Measurements from ENCODE around the gene MED12L.
"Not testable (repeated sequence)": the region's sequence is repeated elsewhere in the genome, so short reads cannot be mapped to it uniquely, and the experiment has no call there.

MED12L gene, protein sequence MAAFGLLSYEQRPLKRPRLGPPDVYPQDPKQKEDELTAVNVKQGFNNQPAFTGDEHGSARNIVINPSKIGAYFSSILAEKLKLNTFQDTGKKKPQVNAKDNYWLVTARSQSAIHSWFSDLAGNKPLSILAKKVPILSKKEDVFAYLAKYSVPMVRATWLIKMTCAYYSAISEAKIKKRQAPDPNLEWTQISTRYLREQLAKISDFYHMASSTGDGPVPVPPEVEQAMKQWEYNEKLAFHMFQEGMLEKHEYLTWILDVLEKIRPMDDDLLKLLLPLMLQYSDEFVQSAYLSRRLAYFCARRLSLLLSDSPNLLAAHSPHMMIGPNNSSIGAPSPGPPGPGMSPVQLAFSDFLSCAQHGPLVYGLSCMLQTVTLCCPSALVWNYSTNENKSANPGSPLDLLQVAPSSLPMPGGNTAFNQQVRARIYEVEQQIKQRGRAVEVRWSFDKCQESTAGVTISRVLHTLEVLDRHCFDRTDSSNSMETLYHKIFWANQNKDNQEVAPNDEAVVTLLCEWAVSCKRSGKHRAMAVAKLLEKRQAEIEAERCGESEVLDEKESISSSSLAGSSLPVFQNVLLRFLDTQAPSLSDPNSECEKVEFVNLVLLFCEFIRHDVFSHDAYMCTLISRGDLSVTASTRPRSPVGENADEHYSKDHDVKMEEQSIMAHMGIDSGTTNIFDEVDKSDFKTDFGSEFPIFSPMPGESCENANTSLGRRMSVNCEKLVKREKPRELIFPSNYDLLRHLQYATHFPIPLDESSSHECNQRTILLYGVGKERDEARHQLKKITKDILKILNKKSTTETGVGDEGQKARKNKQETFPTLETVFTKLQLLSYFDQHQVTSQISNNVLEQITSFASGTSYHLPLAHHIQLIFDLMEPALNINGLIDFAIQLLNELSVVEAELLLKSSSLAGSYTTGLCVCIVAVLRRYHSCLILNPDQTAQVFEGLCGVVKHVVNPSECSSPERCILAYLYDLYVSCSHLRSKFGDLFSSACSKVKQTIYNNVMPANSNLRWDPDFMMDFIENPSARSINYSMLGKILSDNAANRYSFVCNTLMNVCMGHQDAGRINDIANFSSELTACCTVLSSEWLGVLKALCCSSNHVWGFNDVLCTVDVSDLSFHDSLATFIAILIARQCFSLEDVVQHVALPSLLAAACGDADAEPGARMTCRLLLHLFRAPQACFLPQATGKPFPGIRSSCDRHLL (N-terminal part only)

DNA sequence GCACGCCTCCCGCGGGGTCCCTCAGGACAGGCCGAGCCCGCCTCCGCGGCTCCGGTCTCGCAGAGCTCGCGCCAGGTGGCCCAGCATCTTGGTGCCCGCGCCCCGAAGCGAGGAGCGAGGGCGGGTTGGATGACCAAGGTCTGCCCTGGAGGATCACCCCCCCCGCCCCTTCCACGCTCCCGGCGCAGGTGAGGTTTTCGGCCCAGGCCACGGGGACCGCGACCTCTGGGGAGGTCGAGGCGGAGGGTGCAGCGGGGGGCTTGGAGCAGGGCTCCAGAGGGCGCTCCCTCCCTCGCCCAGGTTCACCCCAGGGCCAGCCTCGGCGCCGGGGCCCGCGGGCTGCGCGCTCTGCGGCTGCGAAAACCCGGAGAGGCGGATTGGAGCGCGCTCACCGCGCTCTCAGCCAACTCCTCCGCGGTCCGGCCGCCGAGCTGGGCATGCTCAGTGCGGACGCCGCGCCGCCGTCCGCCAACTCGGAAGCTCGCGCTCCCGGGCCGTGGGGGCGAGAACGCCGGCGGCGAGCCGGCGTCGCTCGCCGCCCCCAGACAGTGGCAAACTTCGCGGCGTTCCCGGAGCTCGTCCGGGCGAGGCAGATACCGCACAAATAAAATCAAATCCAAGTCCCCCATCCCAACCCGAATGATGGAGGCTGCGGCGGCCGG lies at the start of gene MED12L:
Gene MED12L, plus strand, starts transcription at position 438 of the 662 bp plus-strand sequence. CDS start 1,263 bp downstream, outside the sequence.
- Histone ChIP-seq H3K9ac (ENCODE audit: low read length) (peak within 1 kb of the TSS; percentile 55), H3K4me3 (ENCODE audit: low read length) (peak within 1 kb of the TSS; percentile 31), H3K27me3 (ENCODE audit: control insufficient read depth, insufficient read depth, low read length) (peaks cover 34% of the 10 kb centered on the region), H3K4me1 (ENCODE audit: control insufficient read depth, insufficient read depth, low read length) (peaks cover 5% of the 10 kb centered on the region), H3K36me3 (ENCODE audit: control insufficient read depth, insufficient read depth, low read length) (no peaks in the 10 kb centered on the region), H3K9me3 (ENCODE audit: control insufficient read depth, low read length) (no peaks in the 10 kb centered on the region)

DNA sequence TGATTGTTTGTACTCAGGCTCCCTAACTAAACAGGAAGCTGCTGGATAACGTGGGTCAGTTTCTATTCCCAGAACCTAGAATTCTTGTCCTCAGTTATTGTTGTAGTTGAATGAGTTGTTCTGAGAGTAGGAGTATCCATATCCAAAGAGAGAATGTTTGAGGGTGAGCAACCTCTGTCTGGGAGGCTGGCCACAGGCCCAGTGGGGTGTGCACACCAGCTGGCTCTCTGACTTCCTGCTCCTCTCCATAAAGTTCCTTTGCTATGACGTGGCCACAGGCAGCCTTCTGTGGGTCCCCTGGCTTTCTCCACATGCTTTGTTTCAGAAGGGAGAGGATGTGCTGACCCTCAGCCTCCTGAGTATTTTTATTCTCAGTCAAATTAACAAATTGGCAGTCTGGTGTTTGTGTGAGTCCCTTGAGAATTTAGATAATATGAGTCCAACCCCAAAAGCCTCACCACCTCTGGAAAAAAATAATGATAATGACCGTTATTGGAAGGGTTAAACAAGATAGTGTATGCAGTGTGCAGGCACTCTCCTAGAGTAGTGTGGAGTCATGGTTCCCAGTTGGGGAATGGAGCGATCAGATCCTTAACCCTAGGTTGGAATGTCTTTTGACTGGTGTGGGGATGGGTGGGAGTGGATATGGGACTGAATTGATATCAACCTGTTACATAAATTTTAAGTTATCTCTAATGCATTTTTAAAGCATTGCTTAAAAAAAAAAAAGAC lies 47.6 kb upstream of the MED12L start:
- Histone ChIP-seq H3K4me1 (ENCODE audit: control insufficient read depth, insufficient read depth, low read length) (no peaks in the 10 kb centered on the region), H3K4me3 (ENCODE audit: low read length) (no peak overlapping the region), H3K36me3 (ENCODE audit: control insufficient read depth, insufficient read depth, low read length) (no peaks in the 10 kb centered on the region), H3K9me3 (ENCODE audit: control insufficient read depth, low read length) (no peaks in the 10 kb centered on the region), H3K9ac (ENCODE audit: low read length) (no peak overlapping the region), H3K27me3 (ENCODE audit: control insufficient read depth, insufficient read depth, low read length) (no peaks in the 10 kb centered on the region)

DNA sequence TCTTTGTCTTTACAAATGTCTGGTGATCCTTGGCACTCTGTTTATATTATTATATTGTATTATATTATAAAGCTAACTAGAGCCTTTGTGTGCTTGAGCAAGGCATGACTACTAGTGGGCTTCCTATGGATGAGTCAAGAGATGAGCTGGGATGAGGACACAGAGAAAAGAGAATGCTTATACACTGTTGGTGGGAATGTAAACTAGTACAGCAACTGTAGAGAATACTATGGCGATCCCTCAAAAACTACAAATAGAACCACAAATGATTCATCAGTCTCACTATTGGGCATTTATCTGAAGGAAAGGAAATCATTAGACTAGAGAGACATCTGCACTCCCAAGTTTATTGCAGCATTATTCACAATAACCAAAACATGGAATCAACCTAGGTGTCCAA lies 40.8 kb upstream of the MED12L start:
- Histone ChIP-seq H3K27me3 (ENCODE audit: control insufficient read depth, insufficient read depth, low read length) (no peaks in the 10 kb centered on the region), H3K4me3 (ENCODE audit: low read length) (no peak overlapping the region), H3K4me1 (ENCODE audit: control insufficient read depth, insufficient read depth, low read length) (no peaks in the 10 kb centered on the region), H3K9me3 (ENCODE audit: control insufficient read depth, low read length) (no peaks in the 10 kb centered on the region), H3K36me3 (ENCODE audit: control insufficient read depth, insufficient read depth, low read length) (no peaks in the 10 kb centered on the region), H3K9ac (ENCODE audit: low read length) (no peak overlapping the region)

DNA sequence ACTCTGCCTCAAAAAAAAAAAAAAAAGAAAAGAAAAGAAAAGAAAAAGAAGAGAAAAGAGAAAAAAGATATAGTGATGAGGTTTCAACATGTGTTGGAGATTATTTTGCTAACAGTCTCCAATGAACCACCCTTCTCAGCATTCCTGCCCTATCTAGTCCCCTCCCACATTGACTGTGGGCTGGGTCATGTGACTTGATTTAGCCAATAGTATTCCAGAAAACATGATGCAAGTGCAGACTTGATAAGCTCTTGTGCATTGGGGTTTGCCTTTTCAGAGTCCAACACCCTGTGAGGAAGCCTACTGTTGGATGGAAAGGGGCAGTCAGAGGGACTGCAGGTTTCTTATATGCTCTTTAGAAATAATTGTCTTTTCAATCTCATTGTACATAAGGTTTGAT lies 37.8 kb upstream of the MED12L start:
- no peaks in the 10 kb centered on the region for H3K36me3 ChIP-seq (ENCODE audit: control insufficient read depth, insufficient read depth, low read length)
- no peak overlapping the region for H3K9ac ChIP-seq (ENCODE audit: low read length)
- no peaks in the 10 kb centered on the region for H3K27me3 ChIP-seq (ENCODE audit: control insufficient read depth, insufficient read depth, low read length)
- no peaks in the 10 kb centered on the region for H3K4me1 ChIP-seq (ENCODE audit: control insufficient read depth, insufficient read depth, low read length)
- no peaks in the 10 kb centered on the region for H3K9me3 ChIP-seq (ENCODE audit: control insufficient read depth, low read length)
- no peak overlapping the region for H3K4me3 ChIP-seq (ENCODE audit: low read length)

GRCh38 chr3:151051533-151051932 lies 33.9 kb upstream of the MED12L start:
- Histone ChIP-seq H3K27me3 (ENCODE audit: control insufficient read depth, insufficient read depth, low read length) (no peaks in the 10 kb centered on the region), H3K9me3 (ENCODE audit: control insufficient read depth, low read length) (no peaks in the 10 kb centered on the region), H3K36me3 (ENCODE audit: control insufficient read depth, insufficient read depth, low read length) (no peaks in the 10 kb centered on the region), H3K4me3 (ENCODE audit: low read length) (no peak overlapping the region), H3K4me1 (ENCODE audit: control insufficient read depth, insufficient read depth, low read length) (no peaks in the 10 kb centered on the region), H3K9ac (ENCODE audit: low read length) (no peak overlapping the region)

GRCh38 chr3:151052346-151052745 lies 33.1 kb upstream of the MED12L start:
- no peak overlapping the region for H3K4me3 ChIP-seq (ENCODE audit: low read length)
- H3K27me3 ChIP-seq (ENCODE audit: control insufficient read depth, insufficient read depth, low read length): no peaks in the 10 kb centered on the region
- H3K9me3 ChIP-seq (ENCODE audit: control insufficient read depth, low read length): no peaks in the 10 kb centered on the region
- no peak overlapping the region for H3K9ac ChIP-seq (ENCODE audit: low read length)
- H3K4me1 ChIP-seq (ENCODE audit: control insufficient read depth, insufficient read depth, low read length): no peaks in the 10 kb centered on the region
- H3K36me3 ChIP-seq (ENCODE audit: control insufficient read depth, insufficient read depth, low read length): no peaks in the 10 kb centered on the region

- Histone ChIP-seq H3K4me3 (ENCODE audit: low read length) (no peak overlapping the region), H3K36me3 (ENCODE audit: control insufficient read depth, insufficient read depth, low read length) (no peaks in the 10 kb centered on the region), H3K4me1 (ENCODE audit: control insufficient read depth, insufficient read depth, low read length) (no peaks in the 10 kb centered on the region)
Observed at GRCh38 chr3:151052756-151053155, 32.7 kb upstream of the MED12L start.

DNA sequence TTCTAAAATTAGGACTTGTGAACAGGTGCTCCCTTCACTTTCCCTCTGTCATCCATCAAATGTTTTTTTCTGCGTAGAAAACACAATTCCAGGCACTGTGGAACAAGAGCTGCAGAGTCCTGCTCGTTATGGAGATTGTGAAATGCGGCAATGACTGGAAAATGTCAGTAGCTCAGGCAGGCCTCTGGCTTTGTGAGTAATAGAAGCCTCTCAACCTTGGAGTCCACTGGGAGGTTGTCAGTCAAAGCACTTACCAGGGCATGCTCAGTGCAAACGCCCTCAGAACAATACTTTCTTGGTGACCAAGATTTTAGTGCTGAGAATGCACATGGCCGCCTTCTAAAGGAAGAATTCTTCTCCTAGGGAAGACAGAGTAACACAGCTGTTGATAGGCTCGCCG lies 26.7 kb upstream of the MED12L start:
- no peaks in the 10 kb centered on the region for H3K36me3 ChIP-seq (ENCODE audit: control insufficient read depth, insufficient read depth, low read length)

More at GRCh38 chr3:151052756-151053155, 32.7 kb upstream of the MED12L start:
- H3K9me3 ChIP-seq (ENCODE audit: control insufficient read depth, low read length): no peaks in the 10 kb centered on the region
- no peaks in the 10 kb centered on the region for H3K27me3 ChIP-seq (ENCODE audit: control insufficient read depth, insufficient read depth, low read length)
- no peak overlapping the region for H3K9ac ChIP-seq (ENCODE audit: low read length)

GRCh38 chr3:151062611-151063010 lies 22.9 kb upstream of the MED12L start:
- Histone ChIP-seq H3K36me3 (ENCODE audit: control insufficient read depth, insufficient read depth, low read length) (no peaks in the 10 kb centered on the region), H3K27me3 (ENCODE audit: control insufficient read depth, insufficient read depth, low read length) (no peaks in the 10 kb centered on the region), H3K9ac (ENCODE audit: low read length) (no peak overlapping the region), H3K4me3 (ENCODE audit: low read length) (no peak overlapping the region), H3K9me3 (ENCODE audit: control insufficient read depth, low read length) (no peaks in the 10 kb centered on the region), H3K4me1 (ENCODE audit: control insufficient read depth, insufficient read depth, low read length) (no peaks in the 10 kb centered on the region)

More for the DNA sequence above, 26.7 kb upstream of the MED12L start:
- H3K4me3 ChIP-seq (ENCODE audit: low read length): no peak overlapping the region
- no peak overlapping the region for H3K9ac ChIP-seq (ENCODE audit: low read length)
- H3K9me3 ChIP-seq (ENCODE audit: control insufficient read depth, low read length): no peaks in the 10 kb centered on the region
- H3K4me1 ChIP-seq (ENCODE audit: control insufficient read depth, insufficient read depth, low read length): no peaks in the 10 kb centered on the region
- no peaks in the 10 kb centered on the region for H3K27me3 ChIP-seq (ENCODE audit: control insufficient read depth, insufficient read depth, low read length)

DNA sequence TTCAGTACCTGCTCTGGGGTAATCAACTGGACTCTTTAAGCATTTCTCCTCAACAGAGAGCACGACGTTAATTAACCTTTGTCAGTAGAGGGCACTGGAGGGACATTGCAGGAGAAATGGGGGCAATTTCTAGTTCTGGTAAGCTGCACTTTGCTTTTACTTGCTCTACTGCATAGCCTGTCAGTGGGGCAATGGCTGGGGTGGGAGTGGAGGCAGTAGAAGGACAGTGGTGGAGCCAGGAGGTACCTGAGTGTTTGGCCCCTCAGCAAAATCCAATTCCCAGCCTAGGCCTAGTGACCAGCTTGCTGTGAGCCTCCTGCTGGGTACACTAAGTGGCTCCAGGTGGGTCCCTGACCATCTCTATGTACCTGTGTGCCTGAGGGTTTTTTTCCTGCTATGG lies 18.3 kb upstream of the MED12L start:
- no peak overlapping the region for H3K9ac ChIP-seq (ENCODE audit: low read length)
- H3K4me1 ChIP-seq (ENCODE audit: control insufficient read depth, insufficient read depth, low read length): no peaks in the 10 kb centered on the region
- H3K9me3 ChIP-seq (ENCODE audit: control insufficient read depth, low read length): no peaks in the 10 kb centered on the region
- no peaks in the 10 kb centered on the region for H3K36me3 ChIP-seq (ENCODE audit: control insufficient read depth, insufficient read depth, low read length)
- H3K4me3 ChIP-seq (ENCODE audit: low read length): no peak overlapping the region
- no peaks in the 10 kb centered on the region for H3K27me3 ChIP-seq (ENCODE audit: control insufficient read depth, insufficient read depth, low read length)

DNA sequence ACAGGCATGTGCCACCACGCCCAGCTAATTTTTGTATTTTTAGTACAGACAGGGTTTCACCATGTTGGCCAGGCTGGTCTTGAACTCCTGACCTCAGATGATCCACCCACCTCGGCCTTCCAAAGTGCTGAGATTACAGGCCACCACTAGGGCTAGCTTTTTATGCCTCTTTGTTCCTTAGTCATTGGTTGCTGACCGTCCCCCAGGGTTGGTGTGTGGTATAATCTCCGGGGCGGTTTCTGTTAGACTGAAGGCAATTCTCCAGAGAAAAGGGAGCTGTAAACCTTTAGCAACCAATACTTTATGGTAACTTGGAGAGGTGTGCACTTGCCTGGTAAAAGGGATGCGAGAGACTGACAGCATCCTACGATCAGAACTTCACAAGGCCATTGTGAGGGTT lies 12.6 kb upstream of the MED12L start:
- not testable (repeated sequence) for H3K36me3 ChIP-seq (ENCODE audit: control insufficient read depth, insufficient read depth, low read length)

More for the DNA sequence above, 12.6 kb upstream of the MED12L start:
- H3K27me3 ChIP-seq (ENCODE audit: control insufficient read depth, insufficient read depth, low read length); H3K9ac ChIP-seq (ENCODE audit: low read length); H3K4me1 ChIP-seq (ENCODE audit: control insufficient read depth, insufficient read depth, low read length); H3K4me3 ChIP-seq (ENCODE audit: low read length); H3K9me3 ChIP-seq (ENCODE audit: control insufficient read depth, low read length): not testable (repeated sequence)

Data from mucosa of stomach (tissue), 1 donor.